ENCODE results near the gene SV2C.

Gene SV2C

DNA sequence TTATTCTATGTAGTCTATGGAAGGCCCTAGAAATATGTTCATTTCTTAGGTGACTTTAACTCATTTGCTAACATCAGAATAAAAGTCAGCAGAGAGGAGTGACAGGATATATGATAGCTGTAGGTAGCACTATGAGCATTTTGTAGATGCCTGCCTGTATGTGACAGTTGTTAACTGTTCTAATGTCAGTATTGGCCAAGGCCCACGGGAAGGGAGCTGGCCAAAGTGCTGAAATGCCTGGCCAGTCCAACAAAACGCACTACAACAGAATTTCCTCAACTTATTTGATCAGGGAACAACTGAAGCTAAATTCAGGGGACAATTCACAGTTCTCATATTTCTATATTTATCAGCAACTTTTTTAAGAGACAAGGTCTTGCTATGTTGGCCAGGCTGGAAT lies 20.8 kb downstream of the SV2C start:
- no peak for DNase-seq (ENCODE audit: low spot score)

DNA sequence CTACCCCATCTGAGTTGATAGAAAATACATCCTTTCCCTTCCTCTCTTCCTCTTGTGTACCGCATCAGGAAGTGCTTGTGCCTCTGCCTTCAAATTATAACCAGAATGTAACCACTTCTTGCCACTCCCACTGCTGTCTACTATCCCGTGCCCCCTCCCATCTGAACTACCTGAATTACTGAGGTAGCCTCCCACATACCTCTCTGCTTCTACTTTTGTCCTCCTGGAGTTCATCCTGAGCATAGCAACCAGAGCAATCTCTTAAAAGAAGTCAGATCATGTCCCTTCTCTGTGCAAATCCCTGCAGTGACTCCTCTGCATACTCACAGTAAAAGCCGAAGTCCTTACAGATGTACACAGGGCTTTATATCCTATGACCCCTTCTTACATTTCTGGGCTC lies 23.0 kb downstream of the SV2C start:
- DNase-seq (ENCODE audit: low spot score) = no peak

DNA sequence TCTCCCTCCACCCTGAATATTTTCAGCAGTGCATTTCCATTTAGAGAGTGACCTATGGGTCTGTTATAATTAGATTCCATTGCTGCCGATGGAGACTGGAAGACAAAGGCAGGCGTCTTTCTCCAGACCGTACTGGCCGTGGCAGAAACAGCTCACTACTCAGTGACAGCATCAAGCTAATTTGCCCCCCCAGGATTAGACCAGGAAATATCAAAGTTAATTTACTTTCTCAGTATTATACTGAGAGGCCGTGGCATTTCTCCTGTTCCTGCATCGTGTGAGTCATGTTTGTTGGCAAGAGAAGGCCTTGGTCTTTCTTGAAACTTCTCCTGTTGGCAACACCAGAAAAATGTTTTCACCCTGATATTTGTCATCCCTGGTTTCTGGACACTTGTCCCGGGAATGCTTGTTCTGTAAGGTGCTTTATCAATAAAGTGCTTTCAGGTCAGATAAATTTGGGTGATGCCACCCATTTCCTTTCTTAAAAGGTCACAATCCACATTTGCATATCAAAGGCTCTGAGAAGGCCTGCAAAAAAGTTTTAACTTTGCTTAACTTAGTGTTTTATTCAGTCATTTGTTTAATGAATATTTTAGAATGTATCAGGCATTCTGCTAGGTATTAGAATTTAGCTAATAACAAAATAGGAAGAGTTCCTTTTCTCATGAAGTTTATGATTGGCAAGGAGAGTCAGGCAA lies 28.4 kb downstream of the SV2C start:
- no peak for DNase-seq (ENCODE audit: low spot score)

- DNase-seq (ENCODE audit: low spot score) = no peak
Measured at GRCh38 chr5:76113103-76113502, 29.9 kb downstream of the SV2C start.

DNA sequence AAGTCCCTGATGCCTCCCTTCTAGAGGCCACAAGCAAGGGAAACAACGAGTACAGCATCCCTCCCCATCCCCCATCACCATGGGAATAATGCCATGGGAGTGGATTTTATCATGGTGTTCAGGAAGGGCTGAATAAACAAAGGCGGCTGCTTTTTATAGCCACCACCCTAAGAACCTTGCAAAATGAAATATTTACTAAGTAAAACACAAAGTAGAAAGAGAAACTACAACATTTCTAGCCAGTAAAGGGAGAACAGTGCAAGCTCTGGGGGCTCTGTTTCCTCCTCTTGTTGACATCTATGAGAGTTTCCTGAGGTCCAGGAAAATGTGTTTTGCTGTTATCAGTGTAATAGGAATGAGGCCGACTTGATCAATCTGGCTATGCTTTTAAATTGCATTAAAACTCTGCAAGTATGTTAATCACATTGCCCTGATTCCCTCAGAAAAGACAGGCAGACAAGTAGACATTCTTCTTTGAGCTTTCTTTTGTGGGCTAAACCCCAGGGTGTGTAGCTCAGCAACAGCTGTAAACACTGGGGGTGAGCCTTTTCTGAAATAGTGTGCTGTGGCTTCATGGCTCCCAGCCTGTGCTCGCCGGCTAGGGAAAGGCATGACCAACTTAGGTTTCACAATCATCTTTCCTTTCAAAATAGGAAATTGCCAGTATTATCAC lies 31.1 kb downstream of the SV2C start:
- DNase-seq (ENCODE audit: low spot score) = no peak

GRCh38 chr5:76125346-76125745 lies 42.2 kb downstream of the SV2C start:
- no peak for DNase-seq (ENCODE audit: low spot score)

GRCh38 chr5:76125888-76126287 lies 42.7 kb downstream of the SV2C start:
- no peak for DNase-seq (ENCODE audit: low spot score)

DNA sequence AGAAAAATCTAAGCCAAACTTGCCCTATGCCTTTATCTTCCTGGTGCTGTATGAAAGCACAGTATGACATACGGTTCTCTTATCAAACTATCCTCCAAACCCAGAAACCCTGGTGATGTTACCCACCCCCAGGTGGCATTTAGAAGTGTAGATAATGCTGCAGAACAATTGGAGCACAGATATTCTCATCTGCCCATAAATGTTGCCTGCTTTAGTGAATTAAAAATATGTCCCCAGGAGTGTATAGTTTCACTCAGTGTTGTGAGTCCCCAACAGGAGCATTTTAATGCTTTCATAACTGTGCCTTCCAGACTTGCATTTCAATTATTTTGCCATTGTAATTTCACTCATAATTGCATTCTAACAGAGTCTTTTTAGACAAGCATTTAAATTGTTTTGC lies 50.8 kb downstream of the SV2C start:
- DNase-seq (ENCODE audit: low spot score) = no peak

DNA sequence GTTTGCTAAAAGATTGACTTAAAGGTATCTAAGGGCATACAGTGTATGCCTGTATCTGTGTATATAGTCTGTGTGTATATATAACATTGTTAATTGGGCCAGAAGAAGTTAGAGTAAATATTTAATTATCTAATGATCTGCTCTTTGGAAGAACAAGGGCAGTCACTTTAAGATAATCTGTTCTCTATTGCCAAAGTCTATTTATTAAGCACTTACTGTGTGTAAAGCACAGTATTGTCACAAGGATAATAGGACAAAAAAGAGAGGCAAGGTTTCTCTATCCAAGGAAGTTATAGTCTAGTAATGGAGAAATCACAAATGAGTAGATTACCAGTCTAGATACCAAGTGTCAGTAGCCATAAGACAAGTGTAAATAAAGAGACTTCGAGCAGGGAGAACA lies 51.5 kb downstream of the SV2C start:
- DNase-seq (ENCODE audit: low spot score) = no peak

GRCh38 chr5:76137887-76138542 lies 54.8 kb downstream of the SV2C start:
- DNase-seq (ENCODE audit: low spot score) = no peak

DNA sequence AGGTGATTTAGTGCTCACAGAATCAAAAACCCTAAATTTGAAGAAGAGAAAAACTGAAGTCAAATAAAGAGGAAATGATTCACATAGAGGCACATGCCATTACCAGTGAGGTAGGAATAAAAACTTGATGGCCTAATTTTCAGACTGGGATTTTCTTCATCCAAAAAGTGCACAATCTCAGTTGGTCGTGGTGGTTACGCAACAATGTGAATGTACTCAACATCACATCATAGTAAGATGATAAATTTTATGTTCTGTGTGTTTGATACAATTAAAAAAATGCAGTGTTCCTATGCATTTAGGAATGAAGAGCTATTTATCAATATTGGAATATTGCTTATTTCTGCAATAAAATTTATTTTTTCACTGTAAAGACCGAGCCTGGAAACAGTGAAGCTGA lies 60.7 kb downstream of the SV2C start:
- no peak for DNase-seq (ENCODE audit: low spot score)

DNA sequence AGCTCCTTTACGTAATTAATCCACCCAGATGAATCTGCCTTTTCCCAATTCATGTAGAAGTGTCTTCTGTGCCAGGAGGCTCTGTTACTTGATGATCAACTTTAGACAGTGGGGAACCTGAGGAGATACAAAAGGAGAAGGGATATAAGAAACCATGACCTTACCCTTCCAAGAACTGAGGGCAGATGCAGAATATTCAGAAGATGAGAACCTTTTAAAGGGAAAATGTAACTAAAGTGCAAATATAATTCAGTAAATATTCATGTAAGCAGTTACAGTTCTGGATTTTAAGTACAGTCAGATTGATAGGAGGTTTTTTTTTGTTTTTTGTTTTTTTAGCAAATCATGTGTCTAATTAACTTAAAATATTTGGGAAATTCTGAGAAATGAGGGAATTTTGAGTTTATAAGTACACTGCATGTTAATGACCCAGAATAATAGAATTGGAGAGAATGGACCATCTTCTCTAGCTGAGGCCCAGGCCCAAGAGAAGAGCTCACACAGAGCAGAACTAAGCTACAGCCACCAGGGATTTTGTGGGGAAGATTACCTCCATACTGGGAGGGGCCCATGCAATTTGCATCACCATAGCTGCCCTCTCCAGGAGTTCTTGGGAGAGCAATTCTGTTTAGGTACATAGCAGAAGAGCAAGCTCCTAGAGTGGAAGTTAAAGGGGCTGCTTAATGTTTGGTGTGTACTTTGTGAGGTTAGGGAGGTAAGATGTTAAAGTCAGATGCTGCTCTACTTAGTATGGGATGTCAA lies 61.5 kb downstream of the SV2C start:
- no peak for DNase-seq (ENCODE audit: low spot score)

GRCh38 chr5:76145945-76146344 lies 62.8 kb downstream of the SV2C start:
- peak; percentile 10 for DNase-seq (ENCODE audit: low spot score)

- DNase-seq (ENCODE audit: low spot score) = no peak
Measured at GRCh38 chr5:76149636-76150035, 66.5 kb downstream of the SV2C start.

- DNase-seq (ENCODE audit: low spot score) = no peak
Measured at GRCh38 chr5:76152161-76152560, 69.0 kb downstream of the SV2C start.

DNA sequence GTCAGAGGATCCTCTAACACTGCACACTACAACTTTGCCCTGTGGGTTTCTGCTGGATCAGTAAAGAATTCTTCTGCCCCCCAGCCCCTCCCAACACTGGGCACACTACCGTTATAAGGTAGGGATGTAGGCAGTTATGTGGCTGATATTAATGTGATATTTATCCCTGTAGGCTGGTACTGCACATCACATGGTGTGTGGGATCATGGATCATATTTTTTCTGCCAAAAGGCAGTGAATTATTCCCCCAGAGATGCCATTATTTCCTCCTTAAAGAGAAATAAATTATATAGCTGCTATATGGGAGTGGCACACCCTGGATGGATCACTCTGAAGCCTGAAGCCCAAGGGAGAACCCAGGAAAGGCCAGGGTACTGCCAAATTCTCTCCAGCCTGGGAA lies 69.5 kb downstream of the SV2C start:
- no peak for DNase-seq (ENCODE audit: low spot score)

DNA sequence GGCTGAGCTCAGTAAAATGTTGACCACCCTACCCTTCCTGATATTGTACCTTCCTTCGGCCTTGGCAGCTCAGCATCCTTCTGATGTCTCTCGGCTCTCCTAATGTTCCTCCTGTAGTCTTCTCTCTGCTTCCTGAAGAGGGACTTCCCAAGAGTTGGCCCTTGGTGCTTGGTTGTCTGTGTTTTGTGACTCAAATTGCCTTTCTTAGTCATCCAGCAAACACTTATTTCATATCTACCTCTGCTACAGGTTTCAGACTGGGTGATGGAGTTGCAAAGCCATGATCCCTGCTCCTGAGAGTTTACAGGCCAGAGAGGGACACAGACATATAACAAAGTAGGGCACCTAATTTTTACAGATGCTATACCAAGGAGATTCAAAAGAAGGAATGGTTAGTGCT lies 70.1 kb downstream of the SV2C start:
- DNase-seq (ENCODE audit: low spot score) = no peak

DNA sequence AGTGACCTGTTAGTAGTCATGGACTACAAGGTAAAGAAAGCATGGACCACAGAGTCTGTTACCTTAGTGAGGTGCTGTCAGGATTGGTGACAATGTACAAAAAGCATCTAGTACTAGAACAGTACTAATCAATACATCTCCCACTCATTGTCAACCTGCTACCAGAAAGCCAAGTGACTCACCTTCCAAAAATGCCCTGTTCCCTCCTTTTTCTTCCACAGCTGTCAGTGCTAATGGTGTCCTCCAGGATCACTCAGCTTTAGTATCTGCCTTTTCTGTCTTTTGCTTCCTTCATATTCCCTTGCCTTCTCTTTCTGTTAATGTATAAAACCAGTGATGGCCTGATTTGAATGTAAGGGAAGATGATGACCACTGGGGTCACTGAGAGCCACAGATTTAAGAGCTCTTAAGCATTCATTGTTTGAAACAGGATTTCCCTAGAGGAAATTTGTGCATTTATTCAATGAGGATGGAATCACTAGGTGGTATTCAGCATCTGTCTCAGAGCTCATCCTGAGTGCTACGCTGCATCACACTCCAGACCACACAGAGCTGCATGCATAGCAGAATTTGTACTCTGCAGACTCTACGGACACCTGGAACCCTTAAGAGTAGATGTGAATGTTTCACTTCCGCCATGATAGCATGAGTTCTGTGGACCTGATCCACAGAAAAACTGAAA lies 71.0 kb downstream of the SV2C start:
- no peak for DNase-seq (ENCODE audit: low spot score)

GRCh38 chr5:76155536-76155935 lies 72.4 kb downstream of the SV2C start:
- DNase-seq (ENCODE audit: low spot score) = no peak

DNA sequence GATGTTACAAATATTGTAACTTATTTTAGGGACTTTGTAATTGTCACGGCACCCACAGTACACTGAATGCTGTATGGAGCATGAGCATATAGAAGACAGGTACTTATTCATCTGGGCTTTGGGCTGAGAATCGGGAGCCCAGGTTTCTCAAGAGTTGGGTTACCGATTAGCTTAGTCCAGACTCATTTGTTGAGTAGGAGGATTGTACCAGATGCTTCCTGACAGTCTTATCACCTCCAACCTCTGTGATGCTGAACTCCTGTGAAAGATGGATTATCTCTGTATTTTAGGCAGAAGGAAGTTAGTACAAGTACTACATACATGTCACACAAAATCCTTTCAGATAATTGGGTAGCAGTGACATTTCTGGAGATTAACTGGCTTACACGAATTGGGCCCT lies 79.2 kb downstream of the SV2C start:
- no peak for DNase-seq (ENCODE audit: low spot score)

GRCh38 chr5:76163111-76163628 lies 80.0 kb downstream of the SV2C start:
- DNase-seq (ENCODE audit: low spot score) = no peak

GRCh38 chr5:76165029-76165428 lies 81.8 kb downstream of the SV2C start:
- no peak for DNase-seq (ENCODE audit: low spot score)

Measured in HuH-7 (cell line).